Measurements from ENCODE around the gene PAX8.

The PAX8 gene

DNA sequence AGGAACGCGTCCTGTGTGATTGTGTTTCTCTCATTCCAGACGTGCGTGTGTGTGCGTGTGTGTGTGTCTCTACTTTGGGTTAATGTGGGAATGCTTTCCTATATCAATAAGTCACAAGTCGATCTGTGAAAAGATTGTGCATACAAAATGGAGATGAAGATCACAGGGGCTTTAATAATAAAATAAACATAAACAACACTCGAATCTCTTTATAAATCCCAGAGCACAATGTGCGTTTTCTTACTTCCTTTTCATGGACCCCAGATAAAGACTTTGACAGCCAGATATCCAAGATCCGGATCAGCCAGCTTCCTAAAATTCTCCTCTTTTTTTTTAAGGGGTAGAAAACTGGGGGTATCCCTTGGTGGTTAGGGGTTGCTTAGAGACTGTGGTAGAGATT lies 4.7 kb downstream of the PAX8 start:
- in situ Hi-C loops (cut with MboI; ENCODE audit: low pct_unique_long_range_greater_than_20kb, low sequenced_read_pairs) = loop anchor here (25.0 kb wide), 1 partner anchor 88 kb away; no protein-coding TSS in a partner anchor
- DNase-seq = no peak

DNA sequence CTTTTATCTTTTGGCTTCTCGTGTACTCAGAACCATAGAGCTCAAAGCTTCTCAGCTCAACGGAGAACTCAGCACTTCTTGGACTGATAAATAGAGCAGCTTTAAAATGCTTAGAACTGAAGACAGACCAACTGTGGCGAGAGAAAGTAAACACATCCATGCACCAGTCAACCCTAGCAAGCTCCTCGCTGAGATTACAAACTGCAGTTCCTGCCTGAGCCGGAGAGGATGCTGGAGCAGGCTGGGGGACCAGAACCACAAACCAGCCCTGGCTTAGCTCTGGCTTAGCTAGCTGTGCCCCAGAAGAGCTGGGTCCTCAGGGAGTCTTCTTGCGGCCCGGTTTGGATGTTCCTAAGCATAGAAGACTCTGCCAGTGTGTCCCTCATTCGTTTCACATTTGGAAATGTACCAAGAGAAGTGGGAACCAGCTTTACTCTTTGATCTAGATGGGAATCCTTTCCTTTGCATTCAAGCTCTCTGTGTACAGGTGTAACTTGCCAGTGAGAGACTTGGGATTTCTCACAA lies 5.6 kb downstream of the PAX8 start:
- DNase-seq = peak; percentile 31
- in situ Hi-C loops (cut with MboI; ENCODE audit: low pct_unique_long_range_greater_than_20kb, low sequenced_read_pairs) = loop anchor here (25.0 kb wide), 1 partner anchor 89 kb away; no protein-coding TSS in a partner anchor

DNA sequence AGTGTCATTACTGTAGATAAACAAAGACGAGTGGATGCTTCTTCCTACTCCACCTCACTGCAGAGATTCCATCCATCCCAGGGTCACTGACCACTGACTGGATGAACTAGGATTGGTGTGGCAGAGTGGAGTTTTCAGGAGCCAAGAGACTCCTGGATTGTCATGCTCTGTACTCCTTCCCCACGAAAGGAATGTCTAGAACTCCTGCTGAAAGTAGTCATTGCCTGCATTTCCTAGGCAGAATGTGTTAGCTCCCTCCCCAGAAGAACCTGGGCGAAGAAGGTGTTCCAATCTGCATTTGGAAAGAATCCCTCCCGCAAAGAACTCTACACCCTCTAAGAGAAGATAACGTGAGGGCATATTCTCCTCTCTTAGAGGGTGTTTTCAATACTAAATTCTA lies 6.2 kb downstream of the PAX8 start:
- no peak for DNase-seq
- in situ Hi-C loops (cut with MboI; ENCODE audit: low pct_unique_long_range_greater_than_20kb, low sequenced_read_pairs) = loop anchor here (25.0 kb wide), 1 partner anchor 90 kb away; no protein-coding TSS in a partner anchor

DNA sequence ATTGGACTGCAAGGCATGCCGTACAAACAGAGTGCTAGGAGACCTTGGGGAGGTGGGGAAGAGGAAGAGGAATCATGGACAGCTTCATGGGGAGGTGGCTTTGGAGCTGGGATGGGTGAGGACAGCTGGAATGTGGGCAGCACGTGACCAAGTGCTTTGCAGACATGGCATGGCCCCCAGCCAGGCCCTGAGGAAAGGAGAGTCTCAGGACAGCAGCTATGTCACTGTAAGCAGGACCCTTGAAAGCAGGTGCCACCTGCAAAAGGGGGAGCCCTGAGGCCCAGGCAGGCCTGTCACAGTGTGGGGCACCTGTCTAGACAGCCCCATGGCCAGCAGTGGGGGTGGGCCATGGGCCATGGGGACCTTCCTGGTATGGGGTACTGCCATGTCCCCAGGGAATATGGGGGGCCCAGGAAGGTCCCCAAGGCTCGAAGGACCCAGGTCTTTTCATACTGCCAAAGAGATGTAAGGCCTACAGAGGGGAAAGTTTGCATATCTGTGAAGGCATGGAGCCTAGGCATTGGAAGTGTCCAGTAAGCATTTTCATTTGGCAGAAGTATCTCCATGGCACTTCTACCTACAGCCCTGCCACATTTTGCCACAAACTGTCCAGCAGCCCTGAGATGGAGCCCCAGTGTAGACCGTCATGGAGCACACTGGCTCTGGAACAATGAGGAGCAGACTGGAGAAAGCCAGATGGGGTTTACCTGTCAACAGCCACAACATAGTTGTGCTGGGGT lies 9.9 kb downstream of the PAX8 start:
- DNase-seq = no peak
- in situ Hi-C loops (cut with MboI; ENCODE audit: low pct_unique_long_range_greater_than_20kb, low sequenced_read_pairs) = loop anchor here (25.0 kb wide), 1 partner anchor 94 kb away; no protein-coding TSS in a partner anchor

DNA sequence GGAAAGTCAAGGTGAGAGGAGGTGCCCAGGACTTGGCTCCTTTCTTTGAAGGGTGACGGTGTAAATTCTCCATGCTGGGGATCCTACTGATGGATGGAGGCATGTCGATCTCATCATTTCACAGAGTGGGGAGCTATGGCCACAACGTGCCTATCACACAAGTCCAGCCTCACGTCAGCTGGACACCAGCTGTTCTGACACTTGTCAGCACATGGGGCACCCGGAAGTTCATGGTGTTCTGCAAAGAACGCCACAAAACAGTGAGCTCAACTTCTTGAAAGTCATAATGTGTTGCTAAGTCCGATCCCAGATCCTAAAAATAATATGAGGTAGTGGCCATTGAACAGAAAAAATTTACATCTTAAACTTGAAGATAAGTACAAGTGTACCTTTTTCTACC lies 12.3 kb downstream of the PAX8 start:
- in situ Hi-C loops (cut with MboI; ENCODE audit: low pct_unique_long_range_greater_than_20kb, low sequenced_read_pairs) = loop anchor here (25.0 kb wide), 1 partner anchor 96 kb away; no protein-coding TSS in a partner anchor
- no peak for DNase-seq

DNA sequence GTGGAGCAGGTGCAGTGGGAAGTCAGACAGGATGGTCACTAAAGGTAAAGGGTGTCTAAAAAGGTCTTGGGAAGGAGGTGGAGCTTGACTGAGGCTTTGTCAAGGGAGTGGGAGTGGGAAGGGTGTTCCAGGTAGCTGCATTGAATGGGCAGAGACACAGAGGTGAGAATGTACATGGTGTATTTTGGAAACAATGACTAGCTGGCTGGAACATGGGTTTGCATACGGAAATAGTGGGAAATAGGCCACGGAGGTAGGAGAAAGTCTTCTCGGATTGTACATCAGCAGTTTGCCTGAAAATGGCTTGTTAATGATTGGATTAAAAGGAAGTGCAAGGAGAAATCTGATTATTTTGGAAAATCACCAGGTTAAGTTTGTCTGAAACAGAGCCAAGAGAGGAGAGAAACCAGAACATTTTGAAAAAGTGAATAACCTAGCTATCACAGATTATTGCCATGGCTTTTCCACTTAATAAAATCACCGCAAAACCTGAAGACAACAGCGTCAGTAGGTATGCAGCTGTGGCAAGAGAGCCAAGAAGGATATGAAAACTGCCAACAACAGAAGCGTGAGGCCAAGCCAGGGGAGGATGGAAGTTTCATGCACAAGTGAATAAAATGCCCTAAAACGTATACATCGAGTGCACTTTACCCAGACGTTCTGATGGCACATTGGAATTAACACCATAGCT lies 13.9 kb downstream of the PAX8 start:
- in situ Hi-C loops (cut with MboI; ENCODE audit: low pct_unique_long_range_greater_than_20kb, low sequenced_read_pairs) = loop anchor here (25.0 kb wide), 1 partner anchor 97 kb away; no protein-coding TSS in a partner anchor

DNA sequence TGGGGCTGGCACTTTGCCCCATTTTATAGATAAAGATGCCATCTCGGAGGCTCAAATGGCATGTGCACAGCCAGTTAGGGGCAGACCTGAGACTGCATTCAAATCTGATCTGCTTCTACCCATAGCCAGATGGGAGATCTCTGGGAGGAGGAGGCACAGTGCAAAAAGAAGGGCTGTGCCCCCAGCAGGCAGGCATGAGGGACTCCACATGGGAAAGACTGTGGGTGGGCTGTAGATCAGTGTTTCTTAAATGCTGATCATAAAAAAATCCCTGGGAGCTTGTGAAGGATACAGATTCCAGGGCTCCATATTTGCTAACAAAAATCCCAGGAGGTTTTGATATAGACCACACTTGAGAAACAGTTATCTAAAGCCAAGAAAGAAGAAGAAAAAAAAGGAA lies 15.2 kb downstream of the PAX8 start:
- DNase-seq = no peak
- in situ Hi-C loops (cut with MboI; ENCODE audit: low pct_unique_long_range_greater_than_20kb, low sequenced_read_pairs) = loop anchor here (25.0 kb wide), 1 partner anchor 99 kb away; no protein-coding TSS in a partner anchor

More for the DNA sequence above, 13.9 kb downstream of the PAX8 start:
- DNase-seq = no peak

DNA sequence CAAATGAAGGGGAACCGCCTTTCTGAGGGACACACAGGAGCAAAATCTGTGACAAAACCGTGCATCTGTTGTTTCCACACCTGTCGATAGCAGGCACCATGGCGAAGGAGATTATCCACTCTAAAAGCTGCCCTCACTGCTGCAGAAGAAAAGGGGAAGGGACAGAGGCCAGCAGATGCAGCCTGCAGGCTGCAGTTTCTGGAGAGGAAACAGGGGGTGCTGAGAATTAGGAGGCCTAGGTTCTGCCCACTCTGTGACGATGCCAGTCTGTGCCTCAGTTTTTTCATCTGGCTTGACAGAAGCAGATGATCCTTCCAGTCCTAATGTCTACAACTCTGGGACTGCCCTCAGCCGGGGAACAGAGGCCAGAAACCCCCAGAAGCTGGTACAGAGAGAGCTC lies 17.7 kb downstream of the PAX8 start:
- in situ Hi-C loops (cut with MboI; ENCODE audit: low pct_unique_long_range_greater_than_20kb, low sequenced_read_pairs) = loop anchor here (25.0 kb wide), 1 partner anchor 101 kb away; no protein-coding TSS in a partner anchor
- DNase-seq = peak; percentile 36

DNA sequence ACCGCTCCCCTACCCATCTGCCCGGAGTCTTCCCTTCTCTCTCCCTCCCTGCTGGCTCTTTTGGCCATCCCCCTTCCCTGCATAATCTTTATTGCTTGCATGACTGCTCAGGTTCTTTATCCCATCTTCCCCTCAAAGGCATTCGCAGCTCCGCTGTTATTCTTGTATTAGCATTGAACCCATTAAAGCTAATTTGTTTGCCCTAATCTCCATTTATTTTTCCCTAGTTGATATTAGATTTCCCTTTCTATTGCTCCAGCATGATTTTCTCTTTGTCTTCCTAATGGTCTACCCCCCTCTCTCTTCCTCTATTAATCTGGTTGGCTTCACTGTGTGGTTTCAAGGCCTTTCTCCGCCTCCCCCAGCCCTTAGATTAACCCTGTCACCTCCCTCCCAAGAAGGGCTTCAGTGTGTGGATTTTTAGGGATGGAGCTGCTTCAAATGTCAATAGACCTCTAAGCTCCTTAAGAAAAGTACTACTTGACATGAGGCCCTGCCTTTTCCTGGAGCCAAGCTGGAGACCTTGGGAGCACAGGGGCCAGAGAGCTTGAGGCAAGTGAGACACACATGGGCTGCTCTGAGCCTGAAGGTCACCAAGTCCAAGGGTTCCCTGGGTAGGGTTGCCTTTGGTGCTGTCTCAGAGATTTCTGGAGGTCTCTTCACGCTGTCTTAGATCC lies 20.1 kb downstream of the PAX8 start:
- no peak for DNase-seq
- in situ Hi-C loops (cut with MboI; ENCODE audit: low pct_unique_long_range_greater_than_20kb, low sequenced_read_pairs) = loop anchor here (25.0 kb wide), 1 partner anchor 104 kb away; no protein-coding TSS in a partner anchor

DNA sequence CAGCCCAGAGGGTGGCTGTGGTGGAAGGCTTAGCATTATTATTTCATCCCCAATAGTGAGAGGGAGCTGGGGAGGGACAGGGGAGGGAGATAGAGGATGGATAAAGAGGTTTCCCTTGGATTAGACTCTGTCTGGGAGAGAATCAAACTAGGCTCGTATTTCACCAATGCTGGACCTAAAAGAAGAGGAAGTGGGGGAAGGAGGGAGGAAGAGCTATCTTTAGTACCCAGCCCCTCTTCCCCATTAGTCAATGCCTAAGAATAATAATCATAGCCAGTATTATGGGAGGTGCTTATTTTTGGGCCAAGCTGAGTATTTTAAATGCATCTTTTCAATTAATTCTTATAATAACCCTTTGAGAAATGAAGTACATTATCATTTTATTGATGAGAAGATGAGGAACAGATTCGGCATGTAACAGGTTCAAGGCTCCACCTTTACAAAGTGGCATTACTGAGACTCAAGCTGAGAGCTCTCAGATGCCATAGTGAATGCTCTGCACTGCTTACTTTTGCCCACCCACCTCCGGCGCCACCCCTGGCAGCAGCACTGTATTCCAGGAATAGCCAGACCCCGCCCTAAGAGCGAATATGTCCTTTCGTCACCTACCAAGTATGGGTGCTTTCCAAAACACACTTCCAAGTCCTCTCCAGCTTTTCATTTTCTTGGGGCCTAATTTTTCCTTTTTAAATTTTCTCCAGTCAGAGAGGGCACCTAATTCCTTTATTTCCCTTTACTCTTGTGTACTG lies 21.0 kb downstream of the PAX8 start:
- DNase-seq = peak; percentile 58
- in situ Hi-C loops (cut with MboI; ENCODE audit: low pct_unique_long_range_greater_than_20kb, low sequenced_read_pairs) = loop anchor here (25.0 kb wide), 1 partner anchor 105 kb away; no protein-coding TSS in a partner anchor

DNA sequence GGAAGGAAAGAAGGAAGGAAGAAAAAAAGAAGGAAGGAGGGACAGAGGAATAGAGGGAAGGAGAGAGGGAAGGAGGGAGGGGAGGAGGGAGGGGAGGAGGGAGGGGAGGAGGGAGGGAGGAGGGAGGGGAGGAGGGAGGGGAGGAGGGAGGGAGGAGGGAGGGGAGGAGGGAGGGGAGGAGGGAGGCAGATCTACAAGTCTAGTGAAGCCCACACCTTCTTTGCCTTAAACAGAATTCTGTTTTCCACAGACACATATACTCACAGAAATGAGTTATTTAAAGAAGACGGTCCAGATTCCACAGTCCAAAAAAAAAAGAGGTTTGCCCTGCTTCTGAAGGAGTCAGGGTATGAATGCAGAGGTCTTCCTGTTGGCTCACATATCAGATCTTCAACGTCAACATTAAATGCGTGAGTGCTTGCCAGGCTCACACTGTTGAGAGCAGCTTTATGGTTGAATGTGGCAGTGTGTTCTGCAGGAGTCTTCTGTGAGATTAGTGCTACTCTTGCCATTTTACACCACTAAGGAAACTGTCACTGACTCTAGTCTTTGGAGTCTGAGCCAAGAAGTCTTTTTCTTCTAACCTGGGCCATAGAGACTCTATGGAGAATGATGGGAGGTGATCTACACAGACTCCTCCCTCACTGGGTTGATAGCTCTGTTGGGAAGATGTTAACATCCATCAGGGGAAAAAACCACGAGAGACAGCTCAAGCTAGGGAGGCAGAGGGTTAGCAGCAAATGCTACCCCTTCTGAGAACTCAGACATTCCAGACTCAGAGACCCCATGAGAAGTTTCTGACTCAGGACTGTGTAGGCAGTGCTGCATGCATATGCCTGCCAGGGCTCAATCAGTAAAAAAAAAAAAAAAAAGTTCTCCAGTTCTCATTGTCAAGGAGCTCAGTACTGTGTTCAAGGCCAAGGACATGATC lies 23.3 kb downstream of the PAX8 start:
- in situ Hi-C loops (cut with MboI; ENCODE audit: low pct_unique_long_range_greater_than_20kb, low sequenced_read_pairs) = loop anchor here (25.0 kb wide), 1 partner anchor 107 kb away; no protein-coding TSS in a partner anchor

DNA sequence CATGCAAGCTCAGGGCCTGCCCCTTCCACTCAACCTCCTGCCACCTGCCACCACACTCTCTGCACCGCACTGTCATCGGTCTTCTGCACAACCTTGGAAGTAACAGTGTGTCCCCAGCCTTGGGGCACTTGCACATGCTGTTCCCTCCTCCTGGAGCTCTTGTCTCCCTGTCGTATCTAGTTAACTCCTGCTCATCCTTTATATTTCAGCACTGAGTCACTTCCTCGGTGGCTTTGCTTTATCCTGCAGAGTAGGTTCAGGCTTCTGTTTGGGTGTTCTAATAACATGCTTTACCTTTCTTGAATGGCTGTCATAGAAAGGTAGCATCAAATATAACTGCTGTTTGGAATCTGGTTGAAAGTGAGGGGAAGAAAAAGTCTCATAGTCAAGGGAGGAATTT lies 25.3 kb downstream of the PAX8 start:
- no peak for DNase-seq
- in situ Hi-C loops (cut with MboI; ENCODE audit: low pct_unique_long_range_greater_than_20kb, low sequenced_read_pairs) = loop anchor here (25.0 kb wide), 1 partner anchor 109 kb away; no protein-coding TSS in a partner anchor

More for the DNA sequence above, 23.3 kb downstream of the PAX8 start:
- no peak for DNase-seq

DNA sequence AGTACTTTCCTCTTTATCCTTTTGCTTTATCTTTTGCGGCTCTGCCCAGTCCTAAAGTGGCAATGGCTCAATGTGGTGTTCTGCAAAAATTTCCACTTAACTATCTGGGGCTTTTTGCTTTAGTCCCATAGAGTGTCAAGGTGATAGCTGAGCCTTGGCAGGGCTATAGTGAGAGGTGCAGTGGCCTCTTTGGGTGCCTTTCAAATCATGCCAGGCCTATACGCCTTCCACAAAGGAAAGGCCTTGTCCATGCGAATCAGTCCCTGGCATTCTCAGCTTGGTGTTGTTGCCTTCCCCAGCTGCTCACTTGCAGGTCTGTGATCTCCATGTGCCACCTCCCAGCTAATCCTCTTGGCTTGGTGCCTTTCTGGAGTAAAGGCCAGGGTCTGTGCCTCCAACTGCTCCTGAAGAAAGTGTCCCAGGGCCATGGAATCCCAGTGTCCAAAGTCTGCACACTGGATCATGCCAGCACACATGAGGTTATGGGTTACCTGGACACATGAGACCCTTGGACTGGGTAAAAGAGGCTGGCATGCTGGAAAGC lies 26.6 kb downstream of the PAX8 start:
- in situ Hi-C loops (cut with MboI; ENCODE audit: low pct_unique_long_range_greater_than_20kb, low sequenced_read_pairs) = loop anchor here (25.0 kb wide), 1 partner anchor 110 kb away; no protein-coding TSS in a partner anchor
- DNase-seq = no peak

DNA sequence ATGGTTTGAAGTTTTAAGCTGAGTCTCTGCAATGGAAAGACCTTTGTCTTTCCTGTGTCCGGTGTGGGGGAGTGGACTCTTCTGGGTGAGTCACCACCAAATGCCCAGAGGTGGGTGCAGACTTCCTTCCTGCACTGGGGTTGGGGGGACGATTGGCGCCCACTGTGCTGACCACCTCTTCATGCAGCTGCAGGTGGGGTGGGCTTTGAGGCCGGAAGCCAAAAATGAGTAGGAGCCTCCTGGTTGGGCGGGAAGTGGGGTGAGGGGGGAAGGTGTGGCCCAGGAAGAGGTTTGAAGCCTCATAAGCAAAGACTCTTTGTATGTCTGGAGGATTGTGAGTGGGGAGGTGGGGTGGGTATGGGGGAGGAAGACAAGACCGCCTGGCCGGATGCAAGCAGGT lies 27.6 kb downstream of the PAX8 start:
- in situ Hi-C loops (cut with MboI; ENCODE audit: low pct_unique_long_range_greater_than_20kb, low sequenced_read_pairs) = loop anchor here (25.0 kb wide), 1 partner anchor 111 kb away; no protein-coding TSS in a partner anchor
- no peak for DNase-seq

DNA sequence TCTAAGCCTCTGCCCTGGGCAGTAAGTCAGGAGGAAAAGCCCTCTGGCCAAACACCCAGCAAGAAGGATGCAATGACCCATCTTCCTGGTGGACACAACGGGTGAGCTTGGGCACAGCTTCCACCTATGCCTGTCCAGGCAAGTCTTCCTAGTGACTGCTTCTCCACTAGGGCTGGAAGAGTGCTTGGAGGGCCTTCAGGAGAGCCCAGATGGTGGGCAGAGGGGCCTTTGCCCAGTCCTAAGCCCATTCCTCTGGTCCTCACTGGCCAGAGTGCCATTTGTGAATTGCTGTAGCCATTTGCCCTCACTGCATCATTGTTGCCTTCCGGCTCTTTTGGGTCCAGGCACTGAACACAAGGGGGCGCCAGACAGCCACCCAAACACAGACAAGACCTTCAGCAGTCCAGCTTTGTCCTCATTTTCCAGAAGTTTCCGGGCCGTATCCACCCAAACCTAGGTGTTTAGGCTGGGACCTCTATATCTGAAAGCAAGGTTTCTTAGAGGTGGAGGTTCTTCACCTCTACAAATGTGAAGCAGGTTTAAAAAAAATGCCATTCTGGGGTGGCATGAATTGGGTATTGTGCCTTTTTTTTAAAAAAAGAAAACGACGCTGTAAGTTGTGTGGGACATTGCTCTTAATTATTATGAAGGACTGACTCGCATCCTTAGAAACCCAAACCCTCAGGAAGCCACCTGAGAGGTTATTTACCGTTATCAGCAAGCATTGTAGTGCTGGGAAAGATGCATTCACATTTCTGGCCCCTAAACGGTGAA lies 29.5 kb downstream of the PAX8 start:
- in situ Hi-C loops (cut with MboI; ENCODE audit: low pct_unique_long_range_greater_than_20kb, low sequenced_read_pairs) = no loop called here

DNA sequence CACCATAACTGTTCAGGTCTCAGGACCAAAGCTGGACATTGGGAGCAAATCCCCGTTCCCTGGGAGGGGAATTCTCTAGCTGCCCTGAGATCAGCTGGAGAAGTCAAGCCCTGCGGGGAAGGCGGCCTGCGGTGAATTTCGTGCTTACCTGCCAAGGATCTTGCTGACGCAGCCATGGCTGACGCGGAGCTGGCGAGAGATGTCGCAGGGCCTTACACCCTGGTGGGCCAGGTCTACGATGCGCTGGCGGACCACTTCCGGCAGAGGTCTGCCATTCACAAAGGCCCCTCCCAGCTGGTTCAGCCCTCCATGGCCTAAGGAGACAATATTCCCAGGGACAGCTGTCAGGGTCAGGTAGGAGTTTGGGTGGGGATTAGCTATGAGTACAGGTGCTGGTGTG lies 32.1 kb downstream of the PAX8 start:
- in situ Hi-C loops (cut with MboI; ENCODE audit: low pct_unique_long_range_greater_than_20kb, low sequenced_read_pairs) = no loop called here

More for the DNA sequence above, 29.5 kb downstream of the PAX8 start:
- peak; percentile 93 for DNase-seq

More for the DNA sequence above, 32.1 kb downstream of the PAX8 start:
- DNase-seq = no peak

Measured in KBM-7 (cell line).